Left lung (tissue), 10 donors: Measurements from ENCODE around the gene CALHM1. TPM values are rescaled to one million over a fixed set of nuclear protein-coding genes. Genes with fewer than 3 reads are reported as not detected.

Source experiments
- ATAC-seq: fragments of 200-7000 bp; cut with Tn5 transposase; one replicate; pipeline ENCODE4 v1.9.1; 2020; ENCODE audit warnings: moderate library complexity
- DNase-seq, 4 donors: peaks; one replicate each; pipeline ENCODE4 v3.0.0-alpha.2; 2013 to 2020
- H3K27ac ChIP-seq, 2 donors: fragments of 200-600 bp; sonication (generic) in 1 of 2; one replicate each; pipeline versions ENCODE4 v1.5.0 to v1.8.0; 2020 to 2021
- H3K27me3 ChIP-seq, 2 donors: fragments of 200-600 bp; sonication (generic) in 1 of 2; one replicate each; pipeline versions ENCODE4 v1.5.0 to v1.8.0; 2020 to 2021
- H3K36me3 ChIP-seq, 2 donors: fragments of 200-600 bp; sonication (generic) in 1 of 2; one replicate each; pipeline versions ENCODE4 v1.5.0 to v1.8.0; 2020 to 2021
- H3K4me1 ChIP-seq, 2 donors: fragments of 200-600 bp; one replicate each; pipeline ENCODE4 v1.8.0; 2021
- H3K4me3 ChIP-seq, 2 donors: fragments of 200-600 bp; sonication (generic) in 1 of 2; one replicate each; pipeline versions ENCODE4 v1.5.0 to v1.8.0; 2020 to 2021; ENCODE audit warnings: mild to moderate bottlenecking in 1 of 2
- H3K9me3 ChIP-seq, 2 donors: fragments of 200-600 bp; sonication (generic) in 1 of 2; one replicate each; pipeline versions ENCODE4 v1.5.0 to v1.8.0; 2020 to 2021
- intact Hi-C, 2 donors: fragments of 100-400 bp; cut with DNase I; formaldehyde crosslinking; loops; one replicate each; pipeline versions ENCODE4 v1.11.2 to v1.14.2; 2022
- polyA plus RNA-seq, 6 donors: library from polyadenylated mRNA; unstranded; fragments of 120-200 nt; gene quantifications; one replicate each; pipeline ENCODE4 v1.2.1, GENCODE V29; 2013; ENCODE audit not compliant: insufficient read length in 6 of 6
- total RNA-seq, 2 donors: library from RNA; stranded (reverse); fragmentation: NEBNext Ultra II Directional; extraction: Animal tissue kit (Norgen Biotek cat#: 25700); gene quantifications; one replicate each; pipeline ENCODE4 v1.2.1, GENCODE V29; 2021
- TF ChIP-seq, protein P1 (sequence below), 2 donors: fragments of 200-600 bp; sonication (generic) in 1 of 2; IDR thresholded peaks; one replicate each; pipeline versions ENCODE4 v1.5.0 to v1.8.0; 2021; ENCODE audit warnings: antibody characterized with exemption in 2 of 2
- donor health status: DM: no; HTN: yes; CAD: no.
- donor health status: DM: no; HTN: no; CAD: no.

The CALHM1 gene
- total and polyA plus RNA-seq, 8 donors = 0.09 to 0.15 (median 0.13) TPM; not detected in 2

DNA sequence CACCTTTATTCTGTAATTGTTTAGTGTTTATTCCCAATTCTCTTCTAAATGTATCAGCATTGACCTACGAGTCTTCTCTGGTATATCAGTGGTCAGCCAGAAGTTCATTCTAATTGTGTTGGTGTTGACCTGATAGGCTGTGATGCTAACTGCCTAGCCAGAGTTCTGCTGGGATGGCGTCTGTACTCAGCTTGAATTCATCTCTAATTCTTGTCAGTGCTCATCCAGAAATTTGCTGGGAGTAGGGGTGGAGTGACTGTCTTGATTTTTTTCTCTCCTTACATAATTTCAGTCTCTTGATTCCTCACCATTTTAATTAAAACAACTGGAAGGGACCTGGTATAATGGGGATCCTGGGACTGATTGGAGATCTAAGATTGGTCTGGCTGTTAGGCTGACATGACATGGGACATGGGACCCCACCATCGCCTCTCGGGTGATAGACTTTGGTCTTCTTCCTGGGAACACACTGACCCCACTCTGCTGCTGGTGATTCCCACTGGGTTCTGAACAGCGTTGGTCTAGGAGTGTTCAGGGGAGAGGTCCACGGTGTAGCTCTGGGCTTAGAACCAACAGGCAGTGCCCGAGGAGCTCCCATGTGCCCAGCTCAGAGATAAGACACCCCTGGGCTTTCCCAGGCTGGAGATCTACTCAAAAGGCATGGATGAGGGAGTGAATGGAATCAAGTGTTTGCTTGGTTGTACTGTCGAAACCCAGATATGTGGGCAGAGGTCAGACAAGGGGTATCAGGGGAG lies 38.6 kb upstream of the CALHM1 start:
- Histone ChIP-seq H3K4me1 (peaks cover 5 to 17% of the 10 kb centered on the region in 2 donors), H3K9me3 (no peaks in the 10 kb centered on the region), H3K36me3 (no peaks in the 10 kb centered on the region), H3K27me3 (peaks cover 42 to 70% of the 10 kb centered on the region in 2 donors), H3K27ac (no peak overlapping the region), H3K4me3 (no peak overlapping the region)
- ATAC-seq (no peak), DNase-seq (no peak)
- intact Hi-C loops = no loop called here
- TF ChIP-seq, protein P1, sequence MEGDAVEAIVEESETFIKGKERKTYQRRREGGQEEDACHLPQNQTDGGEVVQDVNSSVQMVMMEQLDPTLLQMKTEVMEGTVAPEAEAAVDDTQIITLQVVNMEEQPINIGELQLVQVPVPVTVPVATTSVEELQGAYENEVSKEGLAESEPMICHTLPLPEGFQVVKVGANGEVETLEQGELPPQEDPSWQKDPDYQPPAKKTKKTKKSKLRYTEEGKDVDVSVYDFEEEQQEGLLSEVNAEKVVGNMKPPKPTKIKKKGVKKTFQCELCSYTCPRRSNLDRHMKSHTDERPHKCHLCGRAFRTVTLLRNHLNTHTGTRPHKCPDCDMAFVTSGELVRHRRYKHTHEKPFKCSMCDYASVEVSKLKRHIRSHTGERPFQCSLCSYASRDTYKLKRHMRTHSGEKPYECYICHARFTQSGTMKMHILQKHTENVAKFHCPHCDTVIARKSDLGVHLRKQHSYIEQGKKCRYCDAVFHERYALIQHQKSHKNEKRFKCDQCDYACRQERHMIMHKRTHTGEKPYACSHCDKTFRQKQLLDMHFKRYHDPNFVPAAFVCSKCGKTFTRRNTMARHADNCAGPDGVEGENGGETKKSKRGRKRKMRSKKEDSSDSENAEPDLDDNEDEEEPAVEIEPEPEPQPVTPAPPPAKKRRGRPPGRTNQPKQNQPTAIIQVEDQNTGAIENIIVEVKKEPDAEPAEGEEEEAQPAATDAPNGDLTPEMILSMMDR (IDR thresholded peaks at IDR 0.05) = no peak

GRCh38 chr10:103495321-103495720 lies 36.6 kb upstream of the CALHM1 start:
- Histone ChIP-seq H3K9me3 (no peaks in the 10 kb centered on the region), H3K4me1 (peaks cover 5 to 17% of the 10 kb centered on the region in 2 donors), H3K27ac (no peak overlapping the region), H3K27me3 (peaks cover 42 to 74% of the 10 kb centered on the region in 2 donors), H3K4me3 (no peak overlapping the region), H3K36me3 (no peaks in the 10 kb centered on the region)
- intact Hi-C loops = no loop called here
- DNase-seq = no peak
- TF ChIP-seq, protein P1 (IDR thresholded peaks at IDR 0.05) = no peak
- ATAC-seq = no peak

DNA sequence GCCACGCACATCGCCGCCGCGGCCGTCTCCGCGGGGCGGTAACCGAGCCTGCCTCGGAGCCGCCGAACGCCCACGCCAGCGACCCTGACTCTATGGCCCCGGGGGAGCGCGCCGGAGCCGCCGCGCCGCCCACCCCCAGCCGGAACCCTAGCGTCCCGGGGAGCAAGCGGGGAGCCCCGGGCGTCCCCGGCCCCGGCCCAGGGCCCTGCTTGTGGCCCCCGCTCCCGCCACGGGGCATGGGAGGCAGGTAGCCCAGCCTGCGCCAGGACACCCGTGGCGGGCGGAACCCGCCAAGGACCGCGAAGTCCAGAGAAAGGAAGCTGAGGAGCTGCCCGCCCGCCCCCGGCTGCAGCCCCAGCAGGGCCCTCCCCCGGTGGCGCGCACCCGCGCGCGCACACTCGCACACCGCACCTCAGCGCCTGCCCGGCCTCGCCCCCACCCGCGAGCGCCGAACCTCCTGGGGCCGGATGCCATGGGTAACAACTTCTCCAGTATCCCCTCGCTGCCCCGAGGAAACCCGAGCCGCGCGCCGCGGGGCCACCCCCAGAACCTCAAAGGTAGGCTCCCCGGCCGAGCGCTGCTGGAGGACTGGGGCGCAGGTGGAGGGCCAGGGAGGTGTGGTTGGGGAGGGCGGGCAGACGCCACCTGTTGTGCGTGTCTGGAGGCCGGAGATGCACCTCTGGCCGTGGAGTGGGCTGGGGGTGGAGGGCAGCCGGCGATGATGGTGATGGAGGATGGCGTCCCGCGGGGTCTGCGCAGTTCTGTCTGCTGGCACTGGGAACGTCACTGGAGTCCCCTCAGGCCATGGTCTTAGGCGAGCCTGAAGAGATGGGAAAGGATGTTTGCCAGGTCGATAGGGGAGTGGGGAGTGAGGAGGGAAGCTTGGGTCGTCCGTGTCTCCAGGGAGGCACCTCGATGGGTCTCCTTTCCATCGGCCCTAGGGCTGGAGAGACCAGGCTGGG lies 35.5 kb upstream of the CALHM1 start:
- DNase-seq (peak in 1 of 4 donors; percentile 81), ATAC-seq (peak; percentile 14)
- Histone ChIP-seq H3K27ac (no peak overlapping the region), H3K4me1 (peaks cover 5 to 17% of the 10 kb centered on the region in 2 donors), H3K27me3 (peaks cover 42 to 69% of the 10 kb centered on the region in 2 donors), H3K9me3 (no peaks in the 10 kb centered on the region), H3K36me3 (no peaks in the 10 kb centered on the region), H3K4me3 (peak overlapping the region; percentile 37 to 41)
- TF ChIP-seq, protein P1 (IDR thresholded peaks at IDR 0.05) = no peak
- intact Hi-C loops = no loop called here

GRCh38 chr10:103493362-103493915 lies 34.7 kb upstream of the CALHM1 start, which contains the start of gene NEURL1:
NEURL1 (plus strand) TSS chr10:103493705; CDS start chr10:103494388, 683 bp downstream.
- intact Hi-C loops = no loop called here
- TF ChIP-seq, protein P1 (IDR thresholded peaks at IDR 0.05) = no peak
- Histone ChIP-seq H3K27ac (no peak within 1 kb of the TSS), H3K4me1 (peaks cover 5 to 17% of the 10 kb centered on the region in 2 donors), H3K36me3 (no peaks in the 10 kb centered on the region), H3K27me3 (peaks cover 42 to 73% of the 10 kb centered on the region in 2 donors), H3K9me3 (no peaks in the 10 kb centered on the region), H3K4me3 (peak within 1 kb of the TSS; percentile 37 to 41)
- ATAC-seq (peak; percentile 7), DNase-seq (peak in 2 of 4 donors; percentile 53 to 72)
